ENCODE results near the gene FAM98A.

Gene FAM98A

GRCh38 chr2:33561872-33562271 is 37.2 kb downstream of the FAM98A start:
- no peaks in the 10 kb centered on the region for H3K9me2 ChIP-seq (replicated peaks; ENCODE audit: insufficient read depth, low read length)
- H3K9me3 ChIP-seq (ENCODE audit: insufficient read depth, low read length): no peaks in the 10 kb centered on the region
- H3K4me3 ChIP-seq (ENCODE audit: insufficient read depth, low read length, poor library complexity, severe bottlenecking): no peak overlapping the region
- no peaks in the 10 kb centered on the region for H3K79me2 ChIP-seq (ENCODE audit: insufficient read depth, low read length)
- no peak overlapping the region for H3K9ac ChIP-seq (ENCODE audit: low read length)
- no peak for TF ChIP-seq EZH2phosphoT487 (conservative IDR thresholded peaks at IDR 0.05; ENCODE audit: low read length)
- TF ChIP-seq CTCF (IDR thresholded peaks at IDR 0.05; ENCODE audit: insufficient read depth, low read length, poor library complexity, severe bottlenecking): no peak
- peaks cover 84% of the 10 kb centered on the region for H3K36me3 ChIP-seq (ENCODE audit: low read length)
- no peak overlapping the region for H3K27ac ChIP-seq (ENCODE audit: low read depth, low read length)
- H3F3A ChIP-seq (ENCODE audit: insufficient read depth): peaks cover 30% of the 10 kb centered on the region
- H3K4me2 ChIP-seq (ENCODE audit: low read depth, low read length, poor library complexity, severe bottlenecking): no peak overlapping the region
- H3K27me3 ChIP-seq (ENCODE audit: low read length): no peaks in the 10 kb centered on the region
- H2AFZ ChIP-seq (ENCODE audit: low read depth, low read length, severe bottlenecking): no peak overlapping the region
- no peaks in the 10 kb centered on the region for H4K20me1 ChIP-seq (ENCODE audit: low read depth, low read length)

- TF ChIP-seq EZH2phosphoT487 (conservative IDR thresholded peaks at IDR 0.05; ENCODE audit: low read length) (no peak), CTCF (IDR thresholded peaks at IDR 0.05; ENCODE audit: insufficient read depth, low read length, poor library complexity, severe bottlenecking) (no peak)
- no peak overlapping the region for H3K4me2 ChIP-seq (ENCODE audit: low read depth, low read length, poor library complexity, severe bottlenecking)
- H3K4me3 ChIP-seq (ENCODE audit: insufficient read depth, low read length, poor library complexity, severe bottlenecking): no peak overlapping the region
- H3K9me2 ChIP-seq (replicated peaks; ENCODE audit: insufficient read depth, low read length): no peaks in the 10 kb centered on the region
- peak overlapping the region; percentile 3; the same call in 1 of the 2 replicates for H3K27ac ChIP-seq (ENCODE audit: low read depth, low read length)
- H3K9ac ChIP-seq (ENCODE audit: low read length): no peak overlapping the region
- no peaks in the 10 kb centered on the region for H3K9me3 ChIP-seq (ENCODE audit: insufficient read depth, low read length)
- H4K20me1 ChIP-seq (ENCODE audit: low read depth, low read length): no peaks in the 10 kb centered on the region
- no peaks in the 10 kb centered on the region for H3K27me3 ChIP-seq (ENCODE audit: low read length)
- H3K36me3 ChIP-seq (ENCODE audit: low read length): peaks cover 84% of the 10 kb centered on the region
- H3F3A ChIP-seq (ENCODE audit: insufficient read depth): peaks cover 14% of the 10 kb centered on the region
- H2AFZ ChIP-seq (ENCODE audit: low read depth, low read length, severe bottlenecking): no peak overlapping the region
- H3K79me2 ChIP-seq (ENCODE audit: insufficient read depth, low read length): no peaks in the 10 kb centered on the region
These were observed 39.1 kb downstream of the FAM98A start for GRCh38 chr2:33560017-33560416.

- Histone ChIP-seq H3F3A (ENCODE audit: insufficient read depth) (peaks cover 8% of the 10 kb centered on the region), H3K9me2 (replicated peaks; ENCODE audit: insufficient read depth, low read length) (no peaks in the 10 kb centered on the region), H3K4me3 (ENCODE audit: insufficient read depth, low read length, poor library complexity, severe bottlenecking) (no peak overlapping the region), H3K9ac (ENCODE audit: low read length) (no peak overlapping the region), H3K36me3 (ENCODE audit: low read length) (peaks cover 83% of the 10 kb centered on the region), H3K9me3 (ENCODE audit: insufficient read depth, low read length) (no peaks in the 10 kb centered on the region), H2AFZ (ENCODE audit: low read depth, low read length, severe bottlenecking) (no peak overlapping the region), H3K4me2 (ENCODE audit: low read depth, low read length, poor library complexity, severe bottlenecking) (no peak overlapping the region), H3K79me2 (ENCODE audit: insufficient read depth, low read length) (no peaks in the 10 kb centered on the region), H3K27ac (ENCODE audit: low read depth, low read length) (peak overlapping the region; percentile 3; the same call in 1 of the 2 replicates), H4K20me1 (ENCODE audit: low read depth, low read length) (no peaks in the 10 kb centered on the region), H3K27me3 (ENCODE audit: low read length) (no peaks in the 10 kb centered on the region)
- TF ChIP-seq CTCF (IDR thresholded peaks at IDR 0.05; ENCODE audit: insufficient read depth, low read length, poor library complexity, severe bottlenecking) (no peak), EZH2phosphoT487 (conservative IDR thresholded peaks at IDR 0.05; ENCODE audit: low read length) (no peak)
These were observed 39.8 kb downstream of the FAM98A start for GRCh38 chr2:33559328-33559727.

Data from SU-DHL-6 (cell line).